IPS-15b (cell line): Measurements from ENCODE around the gene PRODH.
"Not testable (repeated sequence)": the region's sequence is repeated elsewhere in the genome, so short reads cannot be mapped to it uniquely, and the experiment has no call there.

Experiments used
- H3K27me3 ChIP-seq: one replicate; pipeline ENCODE4 v1.6.1; 2013; ENCODE audit warnings: low read length; ENCODE audit not compliant: control insufficient read depth, insufficient read depth
- H3K36me3 ChIP-seq: one replicate; pipeline ENCODE4 v1.6.1; 2013; ENCODE audit warnings: low read length; ENCODE audit not compliant: control insufficient read depth, insufficient read depth
- H3K4me1 ChIP-seq: one replicate; pipeline ENCODE4 v1.6.1; 2013; ENCODE audit warnings: mild to moderate bottlenecking, low read length; ENCODE audit not compliant: control insufficient read depth, insufficient read depth
- H3K4me3 ChIP-seq: one replicate; pipeline ENCODE4 v1.5.1; 2013; ENCODE audit warnings: low read depth, low read length
- H3K9ac ChIP-seq: one replicate; pipeline ENCODE4 v1.6.1; 2013; ENCODE audit warnings: low read depth, mild to moderate bottlenecking, low read length
- H3K9me3 ChIP-seq: one replicate; pipeline ENCODE4 v1.6.1; 2013; ENCODE audit warnings: mild to moderate bottlenecking, low read length; ENCODE audit not compliant: control insufficient read depth, insufficient read depth

PRODH gene

DNA sequence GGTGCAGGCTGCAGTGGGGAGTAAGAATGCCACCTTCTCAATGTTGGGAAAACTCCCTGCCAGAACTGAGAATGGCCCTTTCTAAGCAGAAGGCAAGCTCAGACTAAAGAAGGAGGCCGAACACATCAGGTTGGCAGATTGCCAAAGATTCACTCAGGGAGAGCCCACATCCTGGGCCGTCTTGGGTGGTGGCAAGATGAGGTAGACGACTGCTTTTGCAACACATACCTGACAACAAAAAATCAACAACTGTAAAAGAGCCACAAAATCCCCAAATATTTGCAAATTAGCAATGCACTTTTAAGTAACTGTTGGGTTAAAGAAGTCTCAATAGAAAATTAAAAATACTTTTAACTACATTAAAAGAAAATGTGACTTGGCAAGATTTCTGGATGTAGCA lies 54.8 kb downstream of the PRODH start:
- H3K4me1 ChIP-seq, H3K27me3 ChIP-seq, H3K36me3 ChIP-seq, H3K4me3 ChIP-seq, H3K9ac ChIP-seq, H3K9me3 ChIP-seq: not testable (repeated sequence)
